ENCODE data around the gene MTFR1L. TPM values are rescaled to one million over a fixed set of nuclear protein-coding genes. Genes with fewer than 3 reads are reported as not detected.
A peak's percentile ranks its signal among the peaks of the same experiment; 100 is the strongest.

MTFR1L gene
- total and polyA plus RNA-seq, 9 of the 15 experiments (the other 6 are each of a cell fraction or from before 2014, with no cell fraction given), result 41.4 to 98.5 (median 53.7) TPM

- TF ChIP-seq ZBTB11 (CRISPR knock-in tag; IDR thresholded peaks at IDR 0.05) (peak in 2 of 3 experiments; percentile 29 to 88; a peak in 2 of 6 replicates), ZNF134 (CRISPR knock-in tag; conservative IDR thresholded peaks at IDR 0.05) (no peak), SAP30 (IDR thresholded peaks at IDR 0.05; ENCODE audit: borderline replicate concordance, insufficient read depth, low read depth, low read length, poor library complexity, severe bottlenecking) (peak; percentile 38), POLR2AphosphoS5 (IDR thresholded peaks at IDR 0.05; ENCODE audit: control insufficient read depth, insufficient read depth, low read depth, low read length) (peak; percentile 87), GABPA (tag; conservative IDR thresholded peaks at IDR 0.05; ENCODE audit: low read depth) (peak; percentile 96), SMAD3 (CRISPR knock-in tag; conservative IDR thresholded peaks at IDR 0.05) (no peak), BRD4 (IDR thresholded peaks at IDR 0.05) (peak; percentile 25; the same call in 1 of the 2 replicates), KLF16 (IDR thresholded peaks at IDR 0.05) (no peak), KLF1 (tag; IDR thresholded peaks at IDR 0.05) (peak; percentile 51; the same call in 1 of the 2 replicates), CBFA2T3 (IDR thresholded peaks at IDR 0.05) (peak; percentile 56), ZNF561 (CRISPR knock-in tag; conservative IDR thresholded peaks at IDR 0.05) (no peak), ZNF57 (CRISPR knock-in tag; IDR thresholded peaks at IDR 0.05) (no peak), PHB2 (IDR thresholded peaks at IDR 0.05; ENCODE audit: low read depth) (no peak), ELF4 (CRISPR knock-in tag; IDR thresholded peaks at IDR 0.05) (peak; percentile 58; the same call in 1 of the 2 replicates), THAP7 (CRISPR knock-in tag; IDR thresholded peaks at IDR 0.05) (no peak), NR4A1 (CRISPR knock-in tag; IDR thresholded peaks at IDR 0.05) (peak; percentile 65; the same call in 1 of the 2 replicates), NR4A1 (tag; IDR thresholded peaks at IDR 0.05) (no peak), RAD51 (IDR thresholded peaks at IDR 0.05; ENCODE audit: borderline replicate concordance, low read depth) (no peak), MAFF (IDR thresholded peaks at IDR 0.05; ENCODE audit: low read length) (no peak; the same call in 1 of the 2 replicates), PCBP1 (IDR thresholded peaks at IDR 0.05; ENCODE audit: low read depth, low read length, poor library complexity, severe bottlenecking) (peak; percentile 81)
- TF ChIP-seq, protein P1, sequence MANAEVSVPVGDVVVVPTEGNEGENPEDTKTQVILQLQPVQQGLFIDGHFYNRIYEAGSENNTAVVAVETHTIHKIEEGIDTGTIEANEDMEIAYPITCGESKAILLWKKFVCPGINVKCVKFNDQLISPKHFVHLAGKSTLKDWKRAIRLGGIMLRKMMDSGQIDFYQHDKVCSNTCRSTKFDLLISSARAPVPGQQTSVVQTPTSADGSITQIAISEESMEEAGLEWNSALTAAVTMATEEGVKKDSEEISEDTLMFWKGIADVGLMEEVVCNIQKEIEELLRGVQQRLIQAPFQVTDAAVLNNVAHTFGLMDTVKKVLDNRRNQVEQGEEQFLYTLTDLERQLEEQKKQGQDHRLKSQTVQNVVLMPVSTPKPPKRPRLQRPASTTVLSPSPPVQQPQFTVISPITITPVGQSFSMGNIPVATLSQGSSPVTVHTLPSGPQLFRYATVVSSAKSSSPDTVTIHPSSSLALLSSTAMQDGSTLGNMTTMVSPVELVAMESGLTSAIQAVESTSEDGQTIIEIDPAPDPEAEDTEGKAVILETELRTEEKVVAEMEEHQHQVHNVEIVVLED (CRISPR knock-in tag; IDR thresholded peaks at IDR 0.05), result 0 out of 2 replicates have a peak, but pooled peaks have one; percentile 17
- TF ChIP-seq, protein P2, sequence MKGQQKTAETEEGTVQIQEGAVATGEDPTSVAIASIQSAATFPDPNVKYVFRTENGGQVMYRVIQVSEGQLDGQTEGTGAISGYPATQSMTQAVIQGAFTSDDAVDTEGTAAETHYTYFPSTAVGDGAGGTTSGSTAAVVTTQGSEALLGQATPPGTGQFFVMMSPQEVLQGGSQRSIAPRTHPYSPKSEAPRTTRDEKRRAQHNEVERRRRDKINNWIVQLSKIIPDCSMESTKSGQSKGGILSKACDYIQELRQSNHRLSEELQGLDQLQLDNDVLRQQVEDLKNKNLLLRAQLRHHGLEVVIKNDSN (CRISPR knock-in tag; IDR thresholded peaks at IDR 0.05), result peak; percentile 58
Observed at GRCh38 chr1:25819491-25820246, at the start of gene MTFR1L (continued).
